Transverse colon (tissue), 4 donors: Measurements from ENCODE around the gene HIVEP3. TPM values are rescaled to one million over a fixed set of nuclear protein-coding genes. Genes with fewer than 3 reads are reported as not detected.

ENCODE experiments used
- DNase-seq: peaks from one replicate; pipeline ENCODE4 v3.0.0-alpha.2; 2019
- H3K27ac ChIP-seq, 4 donors: fragments of 200-600 bp; sonication (generic); 2 replicates each; pipeline ENCODE4 v1.5.1; 2016 to 2018; ENCODE audit warnings: inconsistent platforms in 4 of 4
- H3K27me3 ChIP-seq: fragments of 200-600 bp; sonication (generic); 2 replicates; pipeline ENCODE4 v1.5.1; 2017; ENCODE audit warnings: inconsistent platforms
- H3K36me3 ChIP-seq, 4 donors: fragments of 200-600 bp; sonication (generic); 2 replicates each; pipeline ENCODE4 v1.5.1; 2017 to 2019; ENCODE audit warnings: inconsistent platforms in 4 of 4
- H3K4me1 ChIP-seq, 4 donors: fragments of 200-600 bp; sonication (generic); 2 replicates each; pipeline ENCODE4 v1.5.1; 2017 to 2020; ENCODE audit warnings: inconsistent platforms in 4 of 4
- H3K4me3 ChIP-seq, 4 donors: fragments of 200-600 bp; sonication (generic); 1 replicate in 1 of 4; 2 replicates in 3 of 4; pipeline versions ENCODE4 v1.5.1 to v1.6.1; 2017 to 2019; ENCODE audit warnings: inconsistent platforms in 4 of 4
- H3K9me3 ChIP-seq, 2 donors: fragments of 200-600 bp; sonication (generic); 2 replicates each; pipeline ENCODE4 v1.5.1; 2017 to 2019; ENCODE audit warnings: inconsistent platforms in 2 of 2
- CTCF ChIP-seq, 5 experiments: fragments of 200-600 bp in 3 of 5; fragments of 450-650 bp in 2 of 5; sonication (generic) in 3 of 5; IDR thresholded peaks; 1 replicate in 2 of 5; 2 replicates in 3 of 5; pipeline ENCODE4 v1.5.1; 2016 to 2017; ENCODE audit warnings: antibody characterized with exemption in 5 of 5, inconsistent platforms in 3 of 5, mild to moderate bottlenecking in 2 of 5, moderate library complexity in 1 of 5
- EP300 ChIP-seq: sonication (generic); formaldehyde crosslinking; IDR thresholded peaks from one replicate; pipeline ENCODE4 v1.6.1; 2017; ENCODE audit warnings: antibody characterized with exemption, low read depth
- POLR2A ChIP-seq: fragments of 450-650 bp; IDR thresholded peaks from one replicate; pipeline ENCODE4 v1.6.1; 2016; ENCODE audit warnings: antibody characterized with exemption, mild to moderate bottlenecking, moderate library complexity
- POLR2AphosphoS5 ChIP-seq, 3 donors: sonication (generic); formaldehyde crosslinking; IDR thresholded peaks; one replicate each; pipeline ENCODE4 v1.6.1; 2016; ENCODE audit warnings: antibody characterized with exemption in 3 of 3
- WGBS, 2 donors: methylation state at CpG; one replicate each; pipeline ENCODE4 v1.1.5; 2018; ENCODE audit warnings: low coverage in 1 of 2; 5-methylcytosine and 5-hydroxymethylcytosine counted together
- in situ Hi-C, 4 donors: fragments of 200-750 bp; cut with MboI; loops; one replicate each; pipeline versions ENCODE4 v1.15.0 to v1.15.1; 2017; ENCODE audit warnings: low sequenced_read_pairs in 3 of 4, low pct_ligation_motif_present in 1 of 4, low pct_unique_long_range_greater_than_20kb in 1 of 4
- intact Hi-C: fragments of 100-400 bp; cut with DNase I; formaldehyde crosslinking; loops from one replicate; pipeline ENCODE4 v1.15.1; 2023; ENCODE audit warnings: low total_unique reads
- total RNA-seq, 4 donors: library from RNA; depleted of rRNA; stranded (reverse); fragments of >200 nt; gene quantifications; one replicate each; pipeline ENCODE4 v1.1.0, GENCODE V29; 2016

Gene HIVEP3
- total RNA-seq, 4 donors from 2014 or later: 3.7 to 15.0 (median 5.2) TPM

GRCh38 chr1:41589395-41589794, 329.3 kb downstream of the HIVEP3 start:
- Histone ChIP-seq H3K4me1 (no peaks in the 10 kb centered on the region), H3K36me3 (no peaks in the 10 kb centered on the region), H3K27me3 (no peaks in the 10 kb centered on the region), H3K9me3 (no peaks in the 10 kb centered on the region), H3K27ac (no peak overlapping the region), H3K4me3 (no peak overlapping the region)
- TF ChIP-seq POLR2AphosphoS5 (IDR thresholded peaks at IDR 0.05): no peak
- no peak for TF ChIP-seq CTCF (IDR thresholded peaks at IDR 0.05)
- no peak for TF ChIP-seq POLR2A
- TF ChIP-seq EP300: no peak
- 91% methylated on average over 5 of the region's 5 CpGs; no CpG with 5 or more reads in 1 of the 2 donors for WGBS, 2 donors
- intact Hi-C loops: no loop called here
- in situ Hi-C loops: no loop called here
- DNase-seq: no peak

- TF ChIP-seq POLR2AphosphoS5 (IDR thresholded peaks at IDR 0.05) (no peak), CTCF (IDR thresholded peaks at IDR 0.05) (no peak), EP300 (no peak), POLR2A (no peak)
- Histone ChIP-seq H3K4me3 (no peak overlapping the region), H3K4me1 (no peaks in the 10 kb centered on the region), H3K9me3 (no peaks in the 10 kb centered on the region), H3K27me3 (no peaks in the 10 kb centered on the region), H3K27ac (no peak overlapping the region), H3K36me3 (no peaks in the 10 kb centered on the region)
- intact Hi-C loops (no loop called here), in situ Hi-C loops (no loop called here)
- WGBS, 2 donors: 90% methylated on average over 5 of the region's 5 CpGs; no CpG with 5 or more reads in 1 of the 2 donors
- DNase-seq: no peak
Observed at GRCh38 chr1:41588334-41588875, 330.3 kb downstream of the HIVEP3 start.

- Histone ChIP-seq H3K9me3 (no peaks in the 10 kb centered on the region), H3K4me1 (no peaks in the 10 kb centered on the region), H3K27ac (no peak overlapping the region), H3K27me3 (no peaks in the 10 kb centered on the region), H3K36me3 (no peaks in the 10 kb centered on the region), H3K4me3 (no peak overlapping the region)
- no peak for DNase-seq
- intact Hi-C loops (no loop called here), in situ Hi-C loops (no loop called here)
- WGBS, 2 donors: 93% methylated on average over 7 of the region's 7 CpGs; no CpG with 5 or more reads in 1 of the 2 donors
- TF ChIP-seq EP300 (no peak), POLR2AphosphoS5 (IDR thresholded peaks at IDR 0.05) (no peak), POLR2A (no peak), CTCF (IDR thresholded peaks at IDR 0.05) (no peak)
Observed at GRCh38 chr1:41587791-41588190, 330.9 kb downstream of the HIVEP3 start.

DNA sequence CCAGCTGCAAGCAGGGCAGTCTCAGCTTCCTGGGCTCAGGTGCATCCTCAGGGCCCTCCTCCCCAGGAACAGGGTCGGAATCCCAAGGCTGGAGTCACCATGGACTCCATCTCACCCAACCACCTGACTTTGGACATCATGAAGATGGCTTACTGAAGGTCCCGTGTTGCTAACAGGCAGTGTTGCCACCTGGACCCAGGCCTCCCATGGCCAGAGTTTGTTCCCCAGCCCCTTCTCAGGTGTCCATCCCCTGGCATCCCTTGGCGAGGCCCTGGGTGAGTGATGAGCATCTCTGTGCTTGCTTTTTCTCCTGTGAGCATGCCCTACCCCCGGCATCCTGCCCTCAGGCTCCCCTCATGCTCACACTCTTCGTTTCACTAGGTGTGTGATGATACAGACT, 332.5 kb downstream of the HIVEP3 start:
- in situ Hi-C loops: no loop called here
- no peaks in the 10 kb centered on the region for H3K4me1 ChIP-seq
- 95 to 100% methylated on average over 4 to 5 of the region's 5 CpGs for WGBS, 2 donors

More for the DNA sequence above, 332.5 kb downstream of the HIVEP3 start:
- Histone ChIP-seq H3K9me3 (no peaks in the 10 kb centered on the region), H3K27ac (no peak overlapping the region), H3K36me3 (no peaks in the 10 kb centered on the region), H3K4me3 (no peak overlapping the region), H3K27me3 (no peaks in the 10 kb centered on the region)
- TF ChIP-seq POLR2A: no peak
- DNase-seq: no peak
- intact Hi-C loops: no loop called here
